Heart left ventricle (tissue), 13 donors: ENCODE measurements around the gene FRRS1L.

Experiments
- CTCF ChIP-seq, 12 donors: fragments of 200-600 bp; sonication (generic) in 4 of 12; IDR thresholded peaks; one replicate each; pipeline versions ENCODE4 v1.5.0 to v1.8.0; 2018 to 2022; ENCODE audit warnings: antibody characterized with exemption in 12 of 12, mild to moderate bottlenecking in 5 of 12
- POLR2A ChIP-seq, 2 donors: fragments of 450-650 bp; IDR thresholded peaks; one replicate each; pipeline ENCODE4 v1.6.1; 2017; ENCODE audit warnings: antibody characterized with exemption in 2 of 2, mild to moderate bottlenecking in 2 of 2, moderate library complexity in 2 of 2
- donor health status: ischemic (EF 13 %, LVEDD 7.1; RV severe dilation, severe dysfunction).
- donor health status: DM: no; HTN: yes; CAD: no.
- donor health status: DM: no; HTN: no; CAD: no.
- donor health status: ischemic (EF 25% LVEDD 6.9; RV normal size, moderate dysfunction).
- donor health status: ischemic (EF 25% LVEDD 5.7; RV mildly dilated, moderate dysfunction).
- donor health status: ischemic (EF 35%, LVEDD 5.7; RV mildly dilated, moderate dysfunction).
- donor health status: nonischemic (EF 11% LVEDD 7.7; RV severe dilation, severe dysfunction).
- donor health status: DM: yes; HTN: yes; CAD: no.
- donor health status: PGD.
- donor health status: ischemic (EF 29% LVEDD 5.4; RV normal size, mild dysfunction).
- donor health status: nonischemic (EF 23%, LVEDD 6.1; RV moderate dilation, normal function).

- TF ChIP-seq CTCF (IDR thresholded peaks at IDR 0.05) (no peak), POLR2A (IDR thresholded peaks at IDR 0.05) (no peak)
Measured at GRCh38 chr9:109158651-109159050, 8.4 kb downstream of the FRRS1L start.
